SKM-1 treated with dmso at 0.1 percent for 144 hours (cell line): ENCODE results near the gene BAD.

Experiments
- DNase-seq: peaks from one replicate; lab custom pipeline; 2025; ENCODE audit not compliant: unreplicated experiment; lab: John Stamatoyannopoulos, UW

Gene BAD

DNA sequence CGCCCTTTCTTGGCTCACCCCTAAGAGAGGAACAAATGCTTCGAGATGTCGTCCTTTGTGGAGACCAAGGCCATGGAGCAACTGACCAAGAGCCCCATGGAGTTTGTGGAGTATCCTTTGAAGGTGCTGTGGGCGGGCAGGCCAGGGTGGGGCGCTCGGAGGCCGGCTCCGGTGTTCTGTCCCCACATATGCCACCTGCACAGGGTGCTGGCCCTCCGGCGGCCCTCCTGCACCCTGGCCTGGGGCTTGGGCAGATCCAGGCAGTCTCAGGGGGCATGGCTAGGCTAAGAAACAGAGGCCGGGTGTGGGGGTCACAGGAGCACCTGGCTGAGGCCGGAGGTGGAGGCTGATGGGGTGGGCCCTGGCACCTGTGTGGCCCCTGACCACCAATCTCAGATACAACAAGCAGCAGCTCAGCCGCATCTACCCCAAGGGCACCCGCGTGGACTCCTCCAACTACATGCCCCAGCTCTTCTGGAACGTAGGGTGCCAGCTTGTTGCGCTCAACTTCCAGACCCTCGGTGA, 22.8 kb downstream of the BAD start:
- no peak for DNase-seq

DNA sequence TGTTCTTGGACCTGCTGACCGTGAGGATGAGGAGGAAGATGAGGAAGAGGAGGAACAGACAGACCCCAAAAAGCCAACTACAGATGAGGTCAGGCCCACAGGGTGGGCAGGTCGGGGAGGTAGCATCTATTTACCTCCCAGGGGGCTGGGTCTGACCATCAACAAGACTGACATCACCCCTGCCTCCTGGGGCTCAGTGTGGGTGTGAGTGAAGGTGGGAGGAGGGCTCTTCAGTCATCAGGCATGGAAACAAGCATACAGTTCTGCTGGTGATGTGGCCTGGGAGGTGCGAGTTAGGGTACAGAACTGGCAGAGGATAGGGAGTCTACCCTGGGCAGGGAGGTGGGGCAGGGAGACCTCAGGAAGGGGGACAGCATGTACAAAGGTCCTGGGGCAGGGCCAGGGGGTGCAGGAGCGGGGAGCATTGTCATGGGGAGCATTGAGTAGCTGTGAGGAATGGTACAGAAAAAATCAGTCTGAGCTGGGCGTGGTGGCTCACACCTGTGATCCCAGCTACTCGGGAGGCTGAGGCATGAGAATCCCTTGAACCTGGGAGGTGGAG, 24.2 kb downstream of the BAD start:
- no peak for DNase-seq

DNA sequence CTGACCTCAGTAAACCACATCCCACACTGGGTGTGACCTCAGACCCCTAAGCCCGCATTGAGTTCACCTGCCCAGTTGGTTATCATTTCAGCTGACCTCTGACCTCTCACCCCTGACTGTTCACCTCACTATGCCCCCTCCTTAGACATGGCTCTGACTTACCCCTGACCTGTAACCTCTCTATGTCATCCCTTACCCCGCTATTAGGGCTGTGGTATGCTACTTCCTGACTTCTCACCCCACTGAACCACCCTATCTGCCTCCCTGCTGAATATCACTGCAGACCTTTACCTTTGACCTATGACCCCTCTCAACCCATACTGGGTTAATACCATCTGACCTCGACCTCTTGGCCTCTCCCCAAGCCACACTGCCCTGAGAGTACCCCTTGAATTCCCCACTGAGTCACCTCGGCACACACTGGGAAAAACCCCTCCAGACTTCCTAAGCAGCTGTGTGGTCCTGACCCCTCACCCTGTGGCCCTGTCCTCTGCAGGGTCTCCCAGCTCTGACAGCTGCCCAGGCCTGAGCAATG, 24.9 kb downstream of the BAD start:
- no peak for DNase-seq

DNA sequence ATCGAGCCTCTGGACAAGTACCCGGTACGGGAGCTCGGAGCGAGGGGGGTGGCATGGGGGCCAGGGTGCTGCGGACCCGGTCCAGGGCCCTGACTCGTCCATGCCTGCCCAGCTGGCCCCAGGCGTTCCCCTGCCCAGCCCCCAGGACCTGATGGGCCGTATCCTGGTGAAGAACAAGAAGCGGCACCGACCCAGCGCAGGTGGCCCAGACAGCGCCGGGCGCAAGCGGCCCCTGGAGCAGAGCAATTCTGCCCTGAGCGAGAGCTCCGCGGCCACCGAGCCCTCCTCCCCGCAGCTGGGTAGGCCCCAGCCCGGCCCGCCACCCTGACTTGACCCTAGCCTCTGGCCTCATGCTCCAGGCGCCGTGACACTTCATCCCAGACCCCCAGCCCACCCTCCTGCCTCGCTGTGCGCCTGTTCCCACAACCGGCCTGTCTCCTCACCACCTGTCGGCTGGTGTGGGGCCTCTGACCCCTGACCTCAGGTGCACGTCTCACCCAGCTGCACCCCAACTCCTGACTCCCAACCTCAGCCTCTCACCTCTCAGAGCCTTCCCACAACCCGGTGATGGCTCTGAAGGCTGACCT, 25.4 kb downstream of the BAD start:
- no peak for DNase-seq

DNA sequence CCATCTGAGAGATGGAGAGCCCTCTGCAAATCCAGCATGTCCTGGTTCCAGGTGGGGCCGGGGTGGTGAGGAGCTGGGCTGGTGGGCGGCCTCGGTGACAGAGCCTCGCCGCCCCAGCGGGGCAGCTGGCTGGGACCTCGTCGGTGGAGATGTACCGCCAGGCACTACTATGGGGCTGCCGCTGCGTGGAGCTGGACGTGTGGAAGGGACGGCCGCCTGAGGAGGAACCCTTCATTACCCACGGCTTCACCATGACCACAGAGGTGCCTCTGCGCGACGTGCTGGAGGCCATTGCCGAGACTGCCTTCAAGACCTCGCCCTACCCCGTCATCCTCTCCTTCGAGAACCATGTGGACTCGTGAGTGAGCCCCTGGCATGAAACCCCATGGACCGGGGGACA, 26.1 kb downstream of the BAD start:
- DNase-seq: no peak

DNA sequence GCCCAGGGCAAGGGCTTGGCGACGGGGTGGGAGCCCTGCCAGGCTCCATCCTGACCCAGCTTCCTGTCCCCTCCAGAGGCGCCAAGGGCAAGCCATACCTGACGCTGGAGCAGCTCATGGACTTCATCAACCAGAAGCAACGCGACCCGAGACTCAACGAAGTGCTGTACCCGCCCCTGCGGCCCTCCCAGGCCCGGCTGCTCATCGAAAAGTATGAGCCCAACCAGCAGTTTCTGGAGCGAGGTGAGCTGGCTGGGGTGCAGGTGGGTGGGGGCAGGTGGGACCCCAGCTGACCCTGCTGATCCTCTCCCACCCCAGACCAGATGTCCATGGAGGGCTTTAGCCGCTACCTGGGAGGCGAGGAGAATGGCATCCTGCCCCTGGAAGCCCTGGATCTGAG, 28.2 kb downstream of the BAD start:
- no peak for DNase-seq

DNA sequence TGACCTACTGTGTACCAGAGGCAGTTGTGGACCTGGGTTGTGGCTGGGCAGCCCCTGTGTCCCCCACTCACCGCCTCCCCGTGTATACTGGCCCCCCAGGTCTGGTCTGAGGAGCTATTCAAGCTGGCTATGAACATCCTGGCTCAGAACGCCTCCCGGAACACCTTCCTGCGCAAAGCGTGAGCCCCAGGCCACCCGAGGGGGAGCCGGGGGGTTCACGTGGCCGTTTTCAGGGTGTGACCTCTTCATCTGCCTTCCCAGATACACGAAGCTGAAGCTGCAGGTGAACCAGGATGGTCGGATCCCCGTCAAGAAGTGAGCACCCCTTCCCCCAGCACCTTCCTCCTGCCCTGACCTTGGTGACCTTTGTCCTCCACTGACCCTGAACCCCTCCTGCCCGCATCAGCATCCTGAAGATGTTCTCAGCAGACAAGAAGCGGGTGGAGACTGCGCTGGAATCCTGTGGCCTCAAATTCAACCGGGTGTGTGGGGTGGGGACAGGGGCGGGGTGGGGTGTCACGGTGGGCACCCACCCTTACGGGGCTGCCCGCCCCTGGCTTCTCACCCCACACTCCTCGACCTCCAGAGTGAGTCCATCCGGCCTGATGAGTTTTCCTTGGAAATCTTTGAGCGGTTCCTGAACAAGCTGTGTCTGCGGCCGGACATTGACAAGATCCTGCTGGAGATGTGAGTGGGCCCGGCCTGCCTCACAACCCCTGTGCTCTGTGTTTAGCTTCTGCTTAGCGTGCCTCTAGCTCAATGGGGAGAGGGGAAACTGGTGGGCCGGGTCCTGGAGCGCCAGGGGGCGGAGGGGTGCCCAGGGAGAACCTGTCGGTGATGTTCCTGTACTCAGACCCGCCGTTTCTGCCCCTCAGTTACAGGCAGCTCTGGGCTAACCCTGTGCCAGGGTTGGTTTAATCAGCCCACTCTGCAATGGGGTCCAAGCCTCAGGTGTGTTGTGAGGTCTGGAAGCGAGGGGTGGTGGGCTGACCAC, 29.0 kb downstream of the BAD start:
- no peak for DNase-seq

DNA sequence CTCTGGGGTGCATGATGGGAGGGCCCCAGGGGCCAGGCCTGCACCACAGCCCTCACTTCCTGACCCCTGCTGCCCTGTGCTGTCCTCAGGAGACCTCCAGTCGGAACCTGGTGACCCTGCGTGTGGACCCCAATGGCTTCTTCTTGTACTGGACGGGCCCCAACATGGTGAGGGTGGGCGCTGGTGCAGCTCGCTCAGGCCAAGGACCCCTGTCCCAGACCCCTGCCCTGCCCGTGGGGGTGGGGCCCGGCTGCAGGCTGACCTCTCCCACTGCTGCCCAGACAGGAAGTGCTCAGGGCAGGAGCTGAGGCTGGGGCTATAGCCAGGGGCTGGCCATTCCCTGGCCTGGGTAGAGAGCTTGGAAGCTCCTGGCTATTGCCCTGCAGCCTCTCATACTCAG, 30.1 kb downstream of the BAD start:
- no peak for DNase-seq

DNA sequence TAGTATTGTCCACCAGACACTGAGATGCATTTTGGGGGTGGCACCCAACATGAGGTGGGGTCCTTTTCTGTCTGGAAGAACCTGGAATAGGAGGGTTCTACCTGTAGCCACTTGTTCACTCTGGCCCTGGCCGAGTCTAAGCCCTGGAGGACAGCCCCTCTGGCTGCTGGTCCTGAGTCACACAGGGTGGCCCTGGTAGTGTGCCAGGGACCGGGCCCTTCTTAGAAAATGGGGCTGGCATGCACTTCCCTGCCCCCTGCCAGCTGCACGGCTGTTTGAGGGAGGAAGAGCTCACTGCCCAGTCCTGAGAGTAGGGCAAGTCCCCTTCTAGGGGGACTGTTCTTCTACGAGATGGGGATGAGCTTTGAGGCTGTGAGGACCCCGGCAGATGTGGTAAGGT, 31.0 kb downstream of the BAD start:
- no peak for DNase-seq

DNA sequence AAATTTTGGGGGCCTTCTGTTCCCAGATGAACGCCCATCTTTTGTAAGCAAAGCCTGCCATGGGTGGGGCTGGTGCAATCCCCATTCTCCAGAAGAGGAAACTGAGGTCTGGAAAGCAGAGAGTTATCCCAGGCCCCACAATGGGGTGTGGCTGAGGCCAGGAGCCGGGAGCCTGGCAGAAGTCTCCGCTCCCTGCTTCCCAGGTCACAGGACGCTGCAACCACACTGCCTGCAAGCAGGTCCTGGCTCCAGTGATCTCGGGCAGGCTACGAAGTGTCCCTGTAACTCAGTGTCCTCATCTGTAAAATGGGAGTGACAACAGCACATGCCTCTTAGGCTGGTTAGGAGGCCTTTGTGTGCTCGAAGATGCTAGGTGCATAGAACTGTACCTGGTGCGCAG, 31.4 kb downstream of the BAD start:
- DNase-seq: no peak

DNA sequence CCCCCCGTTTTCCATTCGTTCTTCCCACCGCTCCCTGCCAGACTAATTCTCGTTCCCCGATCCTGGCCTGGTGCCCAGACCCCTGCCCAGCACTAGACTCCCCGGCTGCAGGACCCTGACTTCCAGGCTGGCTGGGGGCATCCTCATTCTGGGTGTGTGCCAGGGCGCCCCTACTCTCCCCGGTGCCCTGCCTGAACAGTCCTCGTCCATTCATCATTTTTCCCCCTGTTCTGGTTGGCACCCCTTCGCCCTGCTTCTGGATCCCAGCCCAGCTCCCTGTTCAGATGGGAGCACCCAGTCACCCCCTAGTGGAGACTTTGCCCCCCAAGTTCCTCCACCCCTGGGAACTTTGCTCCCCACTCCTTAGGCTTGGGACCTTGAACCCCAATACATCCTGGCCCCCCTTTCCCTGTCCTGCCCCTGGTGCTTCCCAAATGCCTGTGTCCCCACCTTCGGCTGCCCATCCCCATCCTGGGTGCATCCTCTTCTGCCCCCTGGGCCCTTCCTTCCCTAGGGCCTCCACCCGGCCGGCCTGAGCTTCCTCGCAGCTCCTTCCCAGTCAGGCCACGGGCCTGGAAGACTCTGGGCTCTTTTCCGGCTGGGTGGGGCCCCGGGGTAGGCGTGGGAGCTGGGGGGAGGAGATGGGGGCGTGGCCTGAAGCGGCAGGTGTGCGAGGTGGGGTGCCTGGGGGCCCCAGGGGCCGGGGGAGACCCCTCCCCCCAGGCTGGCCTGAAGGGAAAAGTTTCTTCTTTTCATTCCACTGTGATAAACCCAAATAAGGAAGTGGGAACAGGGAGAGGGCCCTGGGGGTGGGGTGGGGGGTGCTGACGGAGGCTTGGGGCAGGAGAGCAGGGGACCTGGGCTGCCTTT, 32.2 kb downstream of the BAD start:
- DNase-seq: no peak

DNA sequence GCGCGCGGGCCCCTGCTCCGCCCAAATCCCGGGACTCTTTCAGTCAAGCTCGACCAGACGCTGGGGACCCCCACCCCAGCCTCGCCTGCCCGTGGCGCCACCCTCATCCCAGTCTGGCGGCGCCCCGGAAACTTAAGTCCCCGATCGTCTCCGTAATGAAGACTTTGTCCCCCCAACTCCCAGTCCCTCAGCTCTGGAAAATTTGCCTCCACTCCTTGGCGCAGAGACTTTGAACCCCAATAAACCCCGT, 32.8 kb downstream of the BAD start:
- DNase-seq: no peak

DNA sequence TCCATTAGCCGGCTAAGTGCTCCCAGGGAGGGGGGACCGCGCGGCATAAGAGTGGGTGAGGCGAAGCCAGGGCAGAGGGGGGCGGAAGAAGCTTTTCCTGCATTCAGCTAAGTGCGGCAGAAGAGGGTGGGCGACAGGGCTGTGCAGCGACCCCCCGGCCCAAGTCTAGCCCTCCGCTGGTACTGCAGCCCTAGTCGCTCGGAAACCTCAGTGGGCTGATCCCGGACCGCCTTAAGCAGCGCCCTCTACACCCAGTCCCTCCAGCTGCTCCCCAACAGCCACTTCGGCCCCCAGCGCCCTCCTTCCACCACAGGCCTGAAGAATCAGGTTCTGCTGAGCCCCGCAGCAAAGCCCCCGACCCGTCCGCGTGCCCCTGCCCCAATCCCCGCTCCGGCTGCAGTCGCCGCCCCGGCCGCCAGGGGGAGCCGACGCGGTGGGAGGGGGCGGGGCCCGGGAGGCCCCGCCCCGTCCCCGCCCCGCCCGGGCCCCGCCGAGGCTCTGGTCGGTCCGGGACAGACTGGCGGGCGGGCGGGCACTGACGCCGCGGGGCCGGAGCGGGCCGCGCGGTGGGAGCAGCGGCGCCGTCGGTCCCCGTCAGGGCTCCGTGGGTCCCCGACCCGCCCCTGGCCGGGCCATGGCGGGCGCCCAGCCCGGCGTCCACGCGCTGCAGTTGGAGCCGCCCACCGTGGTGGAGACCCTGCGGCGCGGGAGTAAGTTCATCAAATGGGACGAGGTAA, 33.3 kb downstream of the BAD start, which contains the start of gene PLCB3:
TSS of gene PLCB3 (plus strand) at position 515 of the 737 bp plus-strand sequence. CDS start at position 635, 120 bp downstream.
- peak; percentile 32 for DNase-seq

DNA sequence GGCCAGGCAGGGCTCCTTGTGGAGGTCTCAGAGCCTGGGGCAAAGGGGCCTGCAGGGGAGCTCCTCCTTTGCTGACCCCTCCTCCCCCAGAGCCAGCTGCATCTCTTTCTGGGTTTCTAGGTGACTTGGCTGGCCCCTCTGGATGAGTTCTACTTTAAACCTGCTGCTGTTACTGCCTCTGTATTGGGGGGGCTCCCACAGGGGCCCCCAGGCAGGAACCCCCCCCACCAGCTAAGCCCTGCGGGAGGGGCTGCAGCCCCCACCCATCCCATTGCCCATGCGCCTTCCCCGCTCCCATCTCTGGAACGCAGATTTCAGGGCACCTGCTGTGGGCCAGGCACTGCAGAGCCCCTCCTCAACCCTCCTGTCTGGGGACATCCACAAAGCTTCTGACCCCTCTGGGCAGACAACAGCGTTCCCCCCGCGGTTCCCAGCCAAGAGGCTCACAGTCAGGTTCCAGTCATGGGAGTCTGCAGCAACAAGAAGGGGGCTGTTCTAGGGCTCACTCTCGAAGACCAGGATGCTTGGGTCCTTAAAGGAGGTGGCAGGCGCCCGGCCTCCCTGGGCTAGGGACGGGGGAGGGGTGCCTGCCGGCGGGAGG, 34.0 kb downstream of the BAD start:
- no peak for DNase-seq

DNA sequence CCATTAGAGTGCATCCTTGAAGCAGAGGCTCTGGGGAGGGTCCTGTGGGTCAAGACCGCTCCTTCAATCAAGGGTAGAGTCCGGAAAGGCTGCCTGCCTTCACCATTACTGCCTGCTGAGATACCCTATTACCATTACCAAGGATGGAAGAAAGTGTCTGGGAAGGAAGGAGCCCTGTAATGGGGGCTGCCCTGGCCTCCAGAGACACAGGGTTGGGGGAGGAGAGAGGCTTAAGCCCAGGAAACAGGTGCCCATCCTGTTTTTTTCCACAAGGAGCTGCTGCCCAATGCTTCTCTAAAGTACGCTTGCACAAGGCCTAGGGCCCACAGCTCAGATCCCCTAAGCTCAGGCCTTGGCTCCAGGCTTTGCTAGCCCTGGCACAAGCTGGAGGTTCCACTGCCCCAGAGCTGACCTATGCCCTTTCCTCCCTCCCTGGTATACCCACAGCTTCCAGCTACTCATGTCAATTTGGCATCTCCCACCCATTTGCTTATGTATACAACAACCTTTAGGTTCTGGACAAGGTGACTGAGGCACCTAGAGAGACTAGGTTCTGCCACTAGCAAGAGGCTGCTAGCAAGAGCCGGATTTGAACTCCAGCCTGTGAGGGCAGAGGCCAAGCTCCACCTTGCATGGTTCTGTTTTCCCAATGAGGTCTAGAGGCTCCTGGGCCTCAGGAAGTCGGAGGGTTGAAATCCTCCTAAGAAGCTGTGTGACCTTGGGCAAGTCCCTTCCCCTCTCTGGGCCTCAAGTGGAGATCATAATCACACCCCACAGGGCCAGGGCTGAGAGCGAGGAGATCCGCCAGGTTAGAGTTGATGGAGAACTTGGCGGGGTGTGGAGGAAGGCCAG, 34.7 kb downstream of the BAD start:
- no peak for DNase-seq

DNA sequence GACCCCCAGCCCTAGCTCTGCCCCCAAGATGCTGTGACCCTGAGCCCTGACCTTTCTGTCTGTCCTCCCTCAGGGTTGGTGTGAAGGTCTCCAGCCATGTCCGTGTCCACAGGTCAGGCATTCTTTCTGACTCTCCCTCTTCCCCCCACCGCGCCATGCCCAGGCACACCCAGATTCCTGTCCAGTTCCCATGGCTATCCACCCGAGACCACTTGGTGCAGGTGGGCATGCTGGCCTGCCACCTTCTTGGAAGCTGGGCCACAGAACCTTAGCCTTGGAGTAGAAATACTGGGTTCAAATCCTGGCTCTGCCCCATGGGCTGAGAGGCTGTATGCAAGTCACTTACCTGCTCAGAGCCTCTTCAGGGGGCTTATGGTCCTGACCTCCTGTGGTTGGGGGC, 35.4 kb downstream of the BAD start:
- DNase-seq: no peak

DNA sequence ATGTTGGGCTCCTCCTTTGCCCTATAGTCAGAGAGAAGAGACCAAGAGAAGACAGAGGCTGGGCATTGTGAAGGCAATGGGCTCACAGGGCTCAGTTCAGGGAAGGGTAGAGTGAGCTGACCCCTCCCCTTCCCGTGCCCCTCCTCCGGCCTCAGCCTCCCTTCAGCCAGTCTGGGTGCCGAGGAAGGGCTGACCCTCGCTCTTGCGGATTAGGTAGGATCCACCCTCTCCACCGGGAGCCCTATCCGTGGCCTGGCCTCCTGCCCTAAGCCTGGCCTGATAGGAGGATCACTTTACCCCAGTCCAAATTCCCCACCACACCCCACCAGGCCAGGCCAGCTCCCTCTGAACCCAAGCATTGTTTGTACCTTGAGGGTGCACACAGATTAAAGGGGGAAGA, 35.9 kb downstream of the BAD start:
- no peak for DNase-seq

DNA sequence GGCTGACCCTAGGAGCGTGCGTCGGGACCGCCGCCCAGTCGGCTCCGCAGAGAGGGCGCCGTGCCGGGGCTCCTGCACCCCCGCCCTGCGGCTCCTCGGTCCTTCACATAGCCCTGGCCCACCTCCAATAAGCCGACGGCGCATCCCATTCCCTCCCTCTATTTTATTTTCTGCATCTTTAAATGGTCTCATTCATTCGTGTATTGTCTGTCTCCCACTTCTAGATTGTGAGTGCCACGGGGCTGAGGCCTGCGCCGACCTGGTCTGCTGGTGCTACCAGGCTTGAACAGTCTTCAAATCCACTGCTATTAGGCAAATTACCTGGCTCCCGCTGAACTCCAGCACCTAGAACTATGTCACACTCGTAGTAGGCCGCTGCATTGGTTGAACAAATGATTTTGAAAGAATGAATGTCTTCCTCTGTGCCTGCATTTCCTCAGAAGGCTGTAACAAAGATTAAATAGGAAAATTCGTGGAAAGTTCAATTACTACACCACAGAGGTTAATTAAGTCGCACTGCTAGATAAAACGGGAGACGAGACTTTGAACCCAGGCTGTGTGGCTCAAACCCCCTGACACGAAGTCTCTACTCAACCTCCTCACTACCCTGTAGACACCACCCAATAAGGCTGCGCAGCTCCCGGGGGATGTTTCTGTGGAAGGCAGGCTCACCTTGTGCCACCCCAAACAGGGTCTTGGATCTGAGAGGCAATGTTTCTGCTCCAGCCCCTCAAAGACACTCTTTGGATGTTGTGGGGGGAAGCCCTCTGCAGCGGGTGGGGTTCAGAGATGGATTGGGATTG, 36.5 kb downstream of the BAD start:
- DNase-seq: no peak
